Measurements from ENCODE around the gene CARD11. TPM values are rescaled to one million over a fixed set of nuclear protein-coding genes. Genes with fewer than 3 reads are reported as not detected.
A peak's percentile ranks its signal among the peaks of the same experiment; 100 is the strongest.
"Not testable (repeated sequence)": the region's sequence is repeated elsewhere in the genome, so short reads cannot be mapped to it uniquely, and the experiment has no call there.

CARD11 gene
- total RNA-seq, 2 donors from 2014 or later: 126 to 155 TPM

GRCh38 chr7:3055626-3056025 is 12.0 kb upstream of the CARD11 start:
- DNase-seq (no peak), ATAC-seq (no peak)
- H3K27ac Mint-ChIP-seq: no peak overlapping the region
- peaks cover 8% of the 10 kb centered on the region for H3K4me1 Mint-ChIP-seq
- H3K9me3 ChIP-seq (ENCODE audit: control insufficient read depth, low read length, poor library complexity, severe bottlenecking): peaks cover 4% of the 10 kb centered on the region
- H3K4me3 Mint-ChIP-seq: no peak overlapping the region
- no peaks in the 10 kb centered on the region for H3K27me3 Mint-ChIP-seq
- H3K36me3 Mint-ChIP-seq (ENCODE audit: low read depth): no peaks in the 10 kb centered on the region

- Mint-ChIP-seq H3K4me1 (peaks cover 51% of the 10 kb centered on the region), H3K4me3 (peak overlapping the region; percentile 97), H3K36me3 (ENCODE audit: low read depth) (peaks cover 5% of the 10 kb centered on the region), H3K27me3 (no peaks in the 10 kb centered on the region), H3K27ac (peak overlapping the region; percentile 93)
- H3K9me3 ChIP-seq (ENCODE audit: control insufficient read depth, low read length, poor library complexity, severe bottlenecking): no peaks in the 10 kb centered on the region
- ATAC-seq: peak; percentile 75
- DNase-seq: peak; percentile 37 to 64 (median 39)
Observed at GRCh38 chr7:3042861-3043489, 692 bp downstream of the CARD11 start.

GRCh38 chr7:3041986-3042675 is 1.5 kb downstream of the CARD11 start:
- Mint-ChIP-seq H3K27me3 (no peaks in the 10 kb centered on the region), H3K27ac (peak overlapping the region; percentile 93), H3K36me3 (ENCODE audit: low read depth) (peaks cover 5% of the 10 kb centered on the region), H3K4me3 (peak overlapping the region; percentile 97), H3K4me1 (peaks cover 53% of the 10 kb centered on the region)
- DNase-seq: no peak
- ATAC-seq: no peak
- H3K9me3 ChIP-seq (ENCODE audit: control insufficient read depth, low read length, poor library complexity, severe bottlenecking): no peaks in the 10 kb centered on the region

GRCh38 chr7:3039787-3040186 is 3.9 kb downstream of the CARD11 start:
- Mint-ChIP-seq H3K36me3 (ENCODE audit: low read depth) (peaks cover 5% of the 10 kb centered on the region), H3K27me3 (no peaks in the 10 kb centered on the region)

GRCh38 chr7:3038011-3038410 is 5.7 kb downstream of the CARD11 start:
- not testable (repeated sequence) for H3K27me3 Mint-ChIP-seq; ATAC-seq; H3K36me3 Mint-ChIP-seq (ENCODE audit: low read depth); H3K9me3 ChIP-seq (ENCODE audit: control insufficient read depth, low read length, poor library complexity, severe bottlenecking); DNase-seq
- H3K4me1 Mint-ChIP-seq: peaks cover 61% of the 10 kb centered on the region
- H3K27ac Mint-ChIP-seq: peak overlapping the region; percentile 93
- peak overlapping the region; percentile 78 for H3K4me3 Mint-ChIP-seq

More at GRCh38 chr7:3039787-3040186, 3.9 kb downstream of the CARD11 start:
- Mint-ChIP-seq H3K4me3 (peak overlapping the region; percentile 85), H3K4me1 (peaks cover 58% of the 10 kb centered on the region), H3K27ac (peak overlapping the region; percentile 93)
- ATAC-seq: no peak
- H3K9me3 ChIP-seq (ENCODE audit: control insufficient read depth, low read length, poor library complexity, severe bottlenecking): no peaks in the 10 kb centered on the region
- no peak for DNase-seq

GRCh38 chr7:3037259-3037658 is 6.4 kb downstream of the CARD11 start:
- Mint-ChIP-seq H3K4me3 (no peak overlapping the region), H3K4me1 (peaks cover 63% of the 10 kb centered on the region), H3K27me3 (no peaks in the 10 kb centered on the region), H3K27ac (peak overlapping the region; percentile 93), H3K36me3 (ENCODE audit: low read depth) (peaks cover 7% of the 10 kb centered on the region)
- H3K9me3 ChIP-seq (ENCODE audit: control insufficient read depth, low read length, poor library complexity, severe bottlenecking): no peaks in the 10 kb centered on the region
- DNase-seq (no peak), ATAC-seq (no peak)

- no peak for ATAC-seq
- H3K27me3 Mint-ChIP-seq: no peaks in the 10 kb centered on the region
- H3K27ac Mint-ChIP-seq: peak overlapping the region; percentile 89
- H3K9me3 ChIP-seq (ENCODE audit: control insufficient read depth, low read length, poor library complexity, severe bottlenecking): no peaks in the 10 kb centered on the region
- no peak for DNase-seq
- H3K4me1 Mint-ChIP-seq: peaks cover 54% of the 10 kb centered on the region
- peaks cover 11% of the 10 kb centered on the region for H3K36me3 Mint-ChIP-seq (ENCODE audit: low read depth)
- peak overlapping the region; percentile 31 for H3K4me3 Mint-ChIP-seq
Observed at GRCh38 chr7:3034591-3035150, 9.0 kb downstream of the CARD11 start.

- DNase-seq (no peak), ATAC-seq (no peak)
- H3K27me3 Mint-ChIP-seq: no peaks in the 10 kb centered on the region
- peak overlapping the region; percentile 26 for H3K4me3 Mint-ChIP-seq
- peak overlapping the region; percentile 73 for H3K27ac Mint-ChIP-seq
- H3K4me1 Mint-ChIP-seq: peaks cover 55% of the 10 kb centered on the region
- peaks cover 11% of the 10 kb centered on the region for H3K36me3 Mint-ChIP-seq (ENCODE audit: low read depth)
- H3K9me3 ChIP-seq (ENCODE audit: control insufficient read depth, low read length, poor library complexity, severe bottlenecking): no peaks in the 10 kb centered on the region
Observed at GRCh38 chr7:3033581-3033980, 10.1 kb downstream of the CARD11 start.

- peaks cover 55% of the 10 kb centered on the region for H3K4me1 Mint-ChIP-seq
Observed at GRCh38 chr7:3033136-3033535, 10.5 kb downstream of the CARD11 start.

GRCh38 chr7:3032256-3032655 is 11.4 kb downstream of the CARD11 start:
- DNase-seq: no peak
- Mint-ChIP-seq H3K27me3 (no peaks in the 10 kb centered on the region), H3K4me3 (peak overlapping the region; percentile 49), H3K4me1 (peaks cover 57% of the 10 kb centered on the region), H3K27ac (peak overlapping the region; percentile 73), H3K36me3 (ENCODE audit: low read depth) (peaks cover 11% of the 10 kb centered on the region)
- ATAC-seq: no peak
- H3K9me3 ChIP-seq (ENCODE audit: control insufficient read depth, low read length, poor library complexity, severe bottlenecking): no peaks in the 10 kb centered on the region

More at GRCh38 chr7:3033136-3033535, 10.5 kb downstream of the CARD11 start:
- Mint-ChIP-seq H3K27ac (peak overlapping the region; percentile 73), H3K4me3 (no peak overlapping the region), H3K36me3 (ENCODE audit: low read depth) (peaks cover 11% of the 10 kb centered on the region), H3K27me3 (no peaks in the 10 kb centered on the region)
- DNase-seq (no peak), ATAC-seq (no peak)
- H3K9me3 ChIP-seq (ENCODE audit: control insufficient read depth, low read length, poor library complexity, severe bottlenecking): no peaks in the 10 kb centered on the region

GRCh38 chr7:3029138-3029537 is 14.5 kb downstream of the CARD11 start:
- H3K36me3 Mint-ChIP-seq (ENCODE audit: low read depth): peaks cover 11% of the 10 kb centered on the region
- H3K4me1 Mint-ChIP-seq: peaks cover 49% of the 10 kb centered on the region
- no peaks in the 10 kb centered on the region for H3K9me3 ChIP-seq (ENCODE audit: control insufficient read depth, low read length, poor library complexity, severe bottlenecking)
- ATAC-seq (no peak), DNase-seq (no peak)
- H3K27ac Mint-ChIP-seq: peak overlapping the region; percentile 96
- peak overlapping the region; percentile 73 for H3K4me3 Mint-ChIP-seq
- H3K27me3 Mint-ChIP-seq: no peaks in the 10 kb centered on the region

GRCh38 chr7:3028758-3029093 is 14.9 kb downstream of the CARD11 start:
- H3K9me3 ChIP-seq (ENCODE audit: control insufficient read depth, low read length, poor library complexity, severe bottlenecking): no peaks in the 10 kb centered on the region
- Mint-ChIP-seq H3K36me3 (ENCODE audit: low read depth) (peaks cover 11% of the 10 kb centered on the region), H3K27me3 (no peaks in the 10 kb centered on the region), H3K4me1 (peaks cover 48% of the 10 kb centered on the region), H3K27ac (peak overlapping the region; percentile 96), H3K4me3 (peak overlapping the region; percentile 73)
- no peak for DNase-seq
- ATAC-seq: no peak

- H3K36me3 Mint-ChIP-seq (ENCODE audit: low read depth): peaks cover 7% of the 10 kb centered on the region
- peaks cover 43% of the 10 kb centered on the region for H3K4me1 Mint-ChIP-seq
- H3K9me3 ChIP-seq (ENCODE audit: control insufficient read depth, low read length, poor library complexity, severe bottlenecking): no peaks in the 10 kb centered on the region
- peak overlapping the region; percentile 96 for H3K27ac Mint-ChIP-seq
- DNase-seq: no peak
- peak overlapping the region; percentile 73 for H3K4me3 Mint-ChIP-seq
- H3K27me3 Mint-ChIP-seq: no peaks in the 10 kb centered on the region
- ATAC-seq: peak; percentile 48
Observed at GRCh38 chr7:3028071-3028757, 15.5 kb downstream of the CARD11 start.

All from T-helper 17 cell (primary cell).